ENCODE data around the gene CDH23.

DNA sequence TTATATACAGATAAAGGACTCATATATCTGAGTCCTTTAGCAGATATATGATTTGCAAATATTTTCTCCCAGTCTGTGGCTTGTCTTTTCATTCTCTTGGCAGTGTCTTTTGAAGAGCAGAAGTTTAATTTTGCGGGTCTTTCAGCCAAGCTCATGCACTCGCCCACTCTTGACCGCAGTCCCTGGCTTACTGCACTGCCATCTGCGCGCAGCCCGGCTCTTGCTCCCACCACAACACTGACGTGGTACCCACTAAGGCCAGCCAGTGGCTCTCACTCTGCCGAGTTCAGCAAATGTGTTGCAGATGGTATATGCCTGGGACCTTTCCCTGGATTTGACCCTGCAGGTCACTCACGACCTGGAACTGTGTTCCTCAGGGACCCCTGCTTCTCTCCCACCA lies 74.3 kb downstream of the CDH23 start:
- TF ChIP-seq GATA2 (IDR thresholded peaks at IDR 0.05; ENCODE audit: low read depth, low read length) (no peak), GATA3 (IDR thresholded peaks at IDR 0.05; ENCODE audit: low read depth, low read length) (no peak)

All from SH-SY5Y (cell line).